K562 (cell line): ENCODE results near the gene ARHGAP32. TPM values are rescaled to one million over a fixed set of nuclear protein-coding genes. Genes with fewer than 3 reads are reported as not detected.

ENCODE experiments used
- ATAC-seq: fragments of 200-7000 bp; cut with Tn5 transposase; 3 replicates; pipeline ENCODE4 v1.9.1; 2020; ENCODE audit warnings: moderate library complexity
- BruUV-seq: library from RNA; stranded (reverse); fragments of 400-500 nt; replicated peaks from 2 replicates; lab custom pipeline; 2021; lab: Mats Ljungman, UMichigan
- CTCF ChIA-PET: fragments of 300-600 bp; formaldehyde crosslinking; extraction: SDS; loops from one replicate; lab custom pipeline; 2021; ENCODE audit warnings: low intra/inter-chr PET ratio; lab: Yijun Ruan, JAX
- POLR2A ChIA-PET: fragments of 300-600, 350-650 bp; sonication (Branson Sonifier 250); formaldehyde crosslinking; extraction: SDS; loops from one replicate; lab custom pipeline; 2021; ENCODE audit warnings: antibody characterized with exemption, inconsistent platforms; lab: Yijun Ruan, JAX
- DNase-seq, 4 experiments: peaks; one replicate each; pipeline versions ENCODE4 v3.0.0 to v3.0.0-alpha.2; 2011 to 2018; ENCODE audit warnings: low spot score in 3 of 4, mixed read lengths in 3 of 4; ENCODE audit errors: extremely low read depth in 1 of 4
- FAIRE-seq: peaks from 2 replicates; lab custom pipeline; 2011; peaks lifted over from hg19 to GRCh38; lab: Jason Lieb, UNC
- H2AFZ ChIP-seq: 2 replicates; pipeline ENCODE4 v1.6.0; 2011; ENCODE audit warnings: low read depth, low read length, control low read depth, inconsistent platforms
- H3K27ac ChIP-seq: fragments of 200-600 bp; 3 replicates; pipeline ENCODE4 v1.8.0; 2011; ENCODE audit warnings: low read depth, mild to moderate bottlenecking, control low read depth, inconsistent platforms, low read length, moderate library complexity, mixed read lengths; ENCODE audit errors: extremely low read depth
- H3K27me3 ChIP-seq, 2 experiments: fragments of 300-600 bp in 1 of 2; 2 replicates in 1 of 2; 3 replicates in 1 of 2; pipeline versions ENCODE4 v1.6.0 to v1.8.0; 2011; ENCODE audit warnings: inconsistent platforms in 2 of 2, low read length in 2 of 2, mild to moderate bottlenecking in 1 of 2, mixed read lengths in 1 of 2, moderate library complexity in 1 of 2; ENCODE audit not compliant: control insufficient read depth in 2 of 2, insufficient read depth in 2 of 2
- H3K36me3 ChIP-seq: fragments of 300-600 bp; 3 replicates; pipeline ENCODE4 v1.8.0; 2011; ENCODE audit warnings: mild to moderate bottlenecking, low read length, inconsistent platforms; ENCODE audit not compliant: control insufficient read depth, insufficient read depth
- H3K4me1 ChIP-seq, 2 experiments: fragments of 200-600 bp in 1 of 2; replicated peaks in 1 of 2; 2 replicates in 1 of 2; 3 replicates in 1 of 2; pipeline versions ENCODE4 v1.5.1 to v1.8.0; 2011; ENCODE audit warnings: inconsistent platforms in 2 of 2, low read length in 2 of 2, mild to moderate bottlenecking in 1 of 2, mixed read lengths in 1 of 2, moderate library complexity in 1 of 2; ENCODE audit not compliant: control insufficient read depth in 2 of 2, insufficient read depth in 2 of 2
- H3K4me2 ChIP-seq: 2 replicates; pipeline ENCODE4 v1.6.1; 2011; ENCODE audit warnings: low read length, control low read depth, inconsistent platforms, mixed read lengths; ENCODE audit not compliant: insufficient read depth
- H3K4me3 ChIP-seq: fragments of 200-600 bp; sonication (generic), shearing (Covaris generic); 2 replicates; pipeline ENCODE4 v1.5.1; 2016; ENCODE audit warnings: control low read depth, inconsistent platforms
- H3K79me2 ChIP-seq: fragments of 200-600 bp; 3 replicates; pipeline ENCODE4 v1.8.0; 2011; ENCODE audit warnings: low read length, inconsistent platforms; ENCODE audit not compliant: control insufficient read depth, insufficient read depth
- H3K9ac ChIP-seq, 2 experiments: 2 replicates each; pipeline versions ENCODE4 v1.6.0 to v1.6.1; 2011; ENCODE audit warnings: low read depth in 2 of 2, low read length in 2 of 2, control low read depth in 1 of 2, inconsistent platforms in 1 of 2, mild to moderate bottlenecking in 1 of 2, mixed read lengths in 1 of 2; ENCODE audit not compliant: insufficient read depth in 1 of 2
- H3K9me1 ChIP-seq: one replicate; pipeline ENCODE4 v1.6.0; 2011; ENCODE audit warnings: inconsistent platforms, mild to moderate bottlenecking, low read length, moderate library complexity; ENCODE audit not compliant: control insufficient read depth, insufficient read depth
- H3K9me3 ChIP-seq: replicated peaks from 2 replicates; pipeline ENCODE4 v1.5.1; 2011; ENCODE audit warnings: low read depth, low read length, inconsistent platforms; ENCODE audit not compliant: control insufficient read depth, insufficient read depth
- H4K20me1 ChIP-seq: replicated peaks from 2 replicates; pipeline ENCODE4 v1.6.1; 2011; ENCODE audit warnings: low read length, inconsistent platforms, mixed read lengths; ENCODE audit not compliant: control insufficient read depth, insufficient read depth
- CREB3L1 ChIP-seq: fragments of 450-650 bp; IDR thresholded peaks from 2 replicates; pipeline ENCODE4 v1.6.1; 2014; ENCODE audit warnings: low read depth, mild to moderate bottlenecking, moderate library complexity, borderline replicate concordance
- CSDE1 ChIP-seq, 2 experiments: fragments of 450-650 bp; IDR thresholded peaks; 2 replicates each; pipeline ENCODE4 v1.6.1; 2016; ENCODE audit warnings: mild to moderate bottlenecking in 1 of 2
- GABPB1 ChIP-seq: sonication (generic); formaldehyde crosslinking; IDR thresholded peaks from 2 replicates; pipeline ENCODE4 v1.8.0; 2022; ENCODE audit warnings: mild to moderate bottlenecking, missing genetic modification reagents
- RBFOX2 ChIP-seq: fragments of 200-400 bp; formaldehyde crosslinking; IDR thresholded peaks from 2 replicates; pipeline ENCODE4 v1.6.1; 2017; ENCODE audit warnings: low read depth, mild to moderate bottlenecking, low read length, moderate library complexity
- ZNF589 ChIP-seq: fragments of 200-800 bp; sonication (Bioruptor generic); IDR thresholded peaks from 2 replicates; pipeline ENCODE4 v1.6.1; 2016; ENCODE audit warnings: low read depth, missing genetic modification characterization, missing compliant biosample characterization
- WGBS: fragments of 100-300 bp; shearing (Covaris generic); methylation state at CpG from one replicate; pipeline ENCODE4 v1.1.6; 2016; ENCODE audit warnings: low coverage, mixed read lengths; ENCODE audit not compliant: insufficient coverage; ENCODE audit errors: missing lambda C conversion rate; 5-methylcytosine and 5-hydroxymethylcytosine counted together
- in situ Hi-C: fragments of 300-500 bp; cut with MboI; formaldehyde crosslinking; loops from 4 replicates; pipeline ENCODE4 v1.15.0; 2018; ENCODE audit warnings: inconsistent platforms, mixed read lengths
- intact Hi-C: fragments of 100-400 bp; cut with micrococcal nuclease; formaldehyde crosslinking; loops from 2 replicates; pipeline ENCODE4 v1.14.2; 2022
- polyA plus RNA-seq, 8 experiments: library from polyadenylated mRNA; depleted of rRNA in 4 of 8; stranded (reverse) in 5 of 8; unstranded in 3 of 8; fragments of >200 nt; fragmentation: Nextera tagmentation in 2 of 8; fragmentation: Illumina TruSeq in 1 of 8; extraction: Ambion mirVana in 2 of 8; extraction: Trizol in 1 of 8; gene quantifications; 2 replicates each; pipeline versions ENCODE4 v1.2.1 to v1.2.3, GENCODE V29; 2011 to 2014; ENCODE audit warnings: inconsistent platforms in 1 of 8, missing spikeins in 1 of 8
- total RNA-seq, 7 experiments: library from RNA; depleted of rRNA in 6 of 7; stranded (reverse); fragments of >200 nt in 6 of 7; fragmentation: Illumina TruSeq in 2 of 7; extraction: Trizol in 2 of 7; gene quantifications; 2 replicates each; pipeline versions ENCODE4 v1.2.1 to v1.2.3, GENCODE V29; 2011 to 2021; ENCODE audit warnings: low replicate concordance in 1 of 7

Gene ARHGAP32
- total and polyA plus RNA-seq, 9 of the 15 experiments (the other 6 are each of a cell fraction or from before 2014, with no cell fraction given): 0.18 TPM; not detected in 8

- TF ChIP-seq ZNF589 (CRISPR knock-in tag): no peak
- TF ChIP-seq, all 486 proteins: peak for 0
These were observed 248.6 kb downstream of the ARHGAP32 start (continued) for GRCh38 chr11:128943428-128943976.

- 0% methylated on average over 20 of the region's 21 CpGs for WGBS
- H3K36me3 ChIP-seq: no peaks in the 10 kb centered on the region
- no peaks in the 10 kb centered on the region for H3K79me2 ChIP-seq
- no peak; the same call in 2 of the 3 replicates for ATAC-seq
- in situ Hi-C loops: no loop called here
- TF ChIP-seq CSDE1 (IDR thresholded peaks at IDR 0.05) (no peak), GABPB1 (CRISPR knock-in tag) (no peak), RBFOX2 (no peak), CREB3L1 (no peak)
- BruUV-seq: no TSS peak
- H3K9ac ChIP-seq: no peak within 1 kb of the TSS
- no peaks in the 10 kb centered on the region for H3K9me1 ChIP-seq
- CTCF ChIA-PET: no interaction called here
- H4K20me1 ChIP-seq: no peaks in the 10 kb centered on the region
- H3K9me3 ChIP-seq: no peaks in the 10 kb centered on the region
- intact Hi-C loops: no loop called here
- no peak for FAIRE-seq
- peaks cover 4 to 41% of the 10 kb centered on the region in 2 experiments; a peak in 3 of 5 replicates for H3K27me3 ChIP-seq
- no peak within 1 kb of the TSS for H3K27ac ChIP-seq
- H3K4me3 ChIP-seq: no peak within 1 kb of the TSS
- H3K4me2 ChIP-seq: no peak within 1 kb of the TSS
- H3K4me1 ChIP-seq: no peaks in the 10 kb centered on the region
- POLR2A ChIA-PET: interaction anchor here (0.8 kb wide), 1 partner anchor 24 kb away, joined by 3 read pairs; no protein-coding TSS in a partner anchor
- no peak within 1 kb of the TSS for H2AFZ ChIP-seq
- DNase-seq: no peak
These were observed 249.2 kb downstream of the ARHGAP32 start, which contains the start of gene TP53AIP1 for GRCh38 chr11:128942817-128943427. Gene TP53AIP1 (minus strand): TSS chr11:128942871. CDS start chr11:128937818, 5,053 bp downstream.
